ACC112 (cell line): ENCODE measurements around the gene S1PR3.

Source experiments
- H2AFZ ChIP-seq: fragments of 200-600 bp; sonication (generic); one replicate; pipeline ENCODE4 v1.6.0; 2017; ENCODE audit warnings: antibody characterized with exemption, low read length; ENCODE audit not compliant: unreplicated experiment
- H3K27ac ChIP-seq: fragments of 200-600 bp; sonication (generic); 2 replicates; pipeline ENCODE4 v1.5.1; 2014; ENCODE audit warnings: low read depth, mild to moderate bottlenecking, antibody characterized with exemption, low read length, moderate library complexity
- H3K27me3 ChIP-seq: fragments of 200-600 bp; sonication (generic); 2 replicates; pipeline ENCODE4 v1.6.1; 2014; ENCODE audit warnings: mild to moderate bottlenecking, antibody characterized with exemption, low read length, moderate library complexity, mixed read lengths; ENCODE audit not compliant: insufficient read depth
- H3K36me3 ChIP-seq: fragments of 200-600 bp; sonication (generic); 2 replicates; pipeline ENCODE4 v1.6.1; 2016; ENCODE audit warnings: mild to moderate bottlenecking, antibody characterized with exemption, low read length, moderate library complexity, mixed read lengths; ENCODE audit not compliant: insufficient read depth
- H3K4me1 ChIP-seq: fragments of 200-600 bp; sonication (generic); one replicate; pipeline ENCODE4 v1.6.1; 2016; ENCODE audit warnings: low read length, mixed read lengths; ENCODE audit not compliant: insufficient read depth, unreplicated experiment, control insufficient read depth
- H3K4me3 ChIP-seq: fragments of 200-600 bp; sonication (generic); 2 replicates; pipeline ENCODE4 v1.5.1; 2014; ENCODE audit warnings: mild to moderate bottlenecking, low read depth, low read length
- H3K79me2 ChIP-seq: fragments of 200-600 bp; sonication (generic); one replicate; pipeline ENCODE4 v1.6.0; 2016; ENCODE audit warnings: low read length; ENCODE audit not compliant: control insufficient read depth, unreplicated experiment, insufficient read depth

Gene S1PR3

GRCh38 chr9:89000371-89000781 is 9.1 kb downstream of the S1PR3 start:
- Histone ChIP-seq H3K4me3 (no peak overlapping the region), H3K27me3 (no peaks in the 10 kb centered on the region), H3K27ac (peak overlapping the region; percentile 59), H3K36me3 (peaks cover 42% of the 10 kb centered on the region), H2AFZ (no peak overlapping the region), H3K79me2 (peaks cover 55% of the 10 kb centered on the region), H3K4me1 (peaks cover 38% of the 10 kb centered on the region)

DNA sequence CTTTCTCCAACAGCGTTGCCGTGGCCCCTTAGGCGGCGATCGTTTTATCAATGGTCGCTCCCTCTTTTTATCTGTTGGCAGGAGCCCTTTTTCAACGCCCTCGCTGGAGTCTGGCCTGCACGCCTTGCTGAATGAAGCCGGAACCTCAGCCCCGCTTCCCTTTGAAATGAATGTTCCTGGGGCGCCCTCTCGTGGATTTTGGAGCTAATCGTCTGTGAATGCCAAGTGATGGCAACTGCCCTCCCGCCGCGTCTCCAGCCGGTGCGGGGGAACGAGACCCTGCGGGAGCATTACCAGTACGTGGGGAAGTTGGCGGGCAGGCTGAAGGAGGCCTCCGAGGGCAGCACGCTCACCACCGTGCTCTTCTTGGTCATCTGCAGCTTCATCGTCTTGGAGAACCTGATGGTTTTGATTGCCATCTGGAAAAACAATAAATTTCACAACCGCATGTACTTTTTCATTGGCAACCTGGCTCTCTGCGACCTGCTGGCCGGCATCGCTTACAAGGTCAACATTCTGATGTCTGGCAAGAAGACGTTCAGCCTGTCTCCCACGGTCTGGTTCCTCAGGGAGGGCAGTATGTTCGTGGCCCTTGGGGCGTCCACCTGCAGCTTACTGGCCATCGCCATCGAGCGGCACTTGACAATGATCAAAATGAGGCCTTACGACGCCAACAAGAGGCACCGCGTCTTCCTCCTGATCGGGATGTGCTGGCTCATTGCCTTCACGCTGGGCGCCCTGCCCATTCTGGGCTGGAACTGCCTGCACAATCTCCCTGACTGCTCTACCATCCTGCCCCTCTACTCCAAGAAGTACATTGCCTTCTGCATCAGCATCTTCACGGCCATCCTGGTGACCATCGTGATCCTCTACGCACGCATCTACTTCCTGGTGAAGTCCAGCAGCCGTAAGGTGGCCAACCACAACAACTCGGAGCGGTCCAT is 10.0 kb downstream of the S1PR3 start:
- Histone ChIP-seq H3K4me3 (no peak overlapping the region), H3K27me3 (no peaks in the 10 kb centered on the region), H3K27ac (peak overlapping the region; percentile 59), H3K36me3 (peaks cover 33% of the 10 kb centered on the region), H3K4me1 (peaks cover 36% of the 10 kb centered on the region), H2AFZ (no peak overlapping the region), H3K79me2 (peaks cover 46% of the 10 kb centered on the region)

DNA sequence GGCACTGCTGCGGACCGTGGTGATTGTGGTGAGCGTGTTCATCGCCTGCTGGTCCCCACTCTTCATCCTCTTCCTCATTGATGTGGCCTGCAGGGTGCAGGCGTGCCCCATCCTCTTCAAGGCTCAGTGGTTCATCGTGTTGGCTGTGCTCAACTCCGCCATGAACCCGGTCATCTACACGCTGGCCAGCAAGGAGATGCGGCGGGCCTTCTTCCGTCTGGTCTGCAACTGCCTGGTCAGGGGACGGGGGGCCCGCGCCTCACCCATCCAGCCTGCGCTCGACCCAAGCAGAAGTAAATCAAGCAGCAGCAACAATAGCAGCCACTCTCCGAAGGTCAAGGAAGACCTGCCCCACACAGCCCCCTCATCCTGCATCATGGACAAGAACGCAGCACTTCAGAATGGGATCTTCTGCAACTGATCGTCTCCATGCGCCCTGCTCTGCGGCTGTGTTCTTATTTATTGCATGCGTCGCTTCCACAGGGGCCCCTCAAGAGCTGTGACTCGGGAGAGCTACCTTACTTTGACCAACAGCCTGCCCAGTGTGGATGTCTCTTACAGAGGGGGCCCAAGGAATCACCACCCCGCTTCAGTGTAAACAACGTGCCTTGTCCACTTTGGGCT is 10.8 kb downstream of the S1PR3 start:
- no peak overlapping the region for H3K4me3 ChIP-seq
- no peaks in the 10 kb centered on the region for H3K27me3 ChIP-seq
- H2AFZ ChIP-seq: no peak overlapping the region
- H3K36me3 ChIP-seq: peaks cover 25% of the 10 kb centered on the region
- peaks cover 40% of the 10 kb centered on the region for H3K4me1 ChIP-seq
- peaks cover 38% of the 10 kb centered on the region for H3K79me2 ChIP-seq
- no peak overlapping the region for H3K27ac ChIP-seq

GRCh38 chr9:89002987-89003386 is 11.7 kb downstream of the S1PR3 start:
- peaks cover 22% of the 10 kb centered on the region for H3K36me3 ChIP-seq
- H3K27ac ChIP-seq: no peak overlapping the region
- peaks cover 30% of the 10 kb centered on the region for H3K79me2 ChIP-seq
- no peak overlapping the region for H3K4me3 ChIP-seq
- peaks cover 32% of the 10 kb centered on the region for H3K4me1 ChIP-seq
- H2AFZ ChIP-seq: no peak overlapping the region
- no peaks in the 10 kb centered on the region for H3K27me3 ChIP-seq

GRCh38 chr9:89005323-89005722 is 14.1 kb downstream of the S1PR3 start:
- Histone ChIP-seq H3K79me2 (peaks cover 26% of the 10 kb centered on the region), H3K36me3 (peaks cover 22% of the 10 kb centered on the region), H2AFZ (no peak overlapping the region), H3K27ac (no peak overlapping the region), H3K4me3 (no peak overlapping the region), H3K27me3 (no peaks in the 10 kb centered on the region), H3K4me1 (peaks cover 17% of the 10 kb centered on the region)

GRCh38 chr9:89006267-89006666 is 15.0 kb downstream of the S1PR3 start:
- Histone ChIP-seq H3K27ac (no peak overlapping the region), H3K4me3 (no peak overlapping the region), H3K36me3 (peaks cover 22% of the 10 kb centered on the region), H2AFZ (no peak overlapping the region), H3K4me1 (peaks cover 10% of the 10 kb centered on the region), H3K27me3 (no peaks in the 10 kb centered on the region), H3K79me2 (peaks cover 26% of the 10 kb centered on the region)

- peaks cover 7% of the 10 kb centered on the region for H3K4me1 ChIP-seq
- no peak overlapping the region for H2AFZ ChIP-seq
- no peaks in the 10 kb centered on the region for H3K27me3 ChIP-seq
- peaks cover 15% of the 10 kb centered on the region for H3K36me3 ChIP-seq
- H3K27ac ChIP-seq: no peak overlapping the region
- H3K4me3 ChIP-seq: no peak overlapping the region
- H3K79me2 ChIP-seq: peaks cover 16% of the 10 kb centered on the region
These were observed 16.0 kb downstream of the S1PR3 start for GRCh38 chr9:89006996-89007967.

DNA sequence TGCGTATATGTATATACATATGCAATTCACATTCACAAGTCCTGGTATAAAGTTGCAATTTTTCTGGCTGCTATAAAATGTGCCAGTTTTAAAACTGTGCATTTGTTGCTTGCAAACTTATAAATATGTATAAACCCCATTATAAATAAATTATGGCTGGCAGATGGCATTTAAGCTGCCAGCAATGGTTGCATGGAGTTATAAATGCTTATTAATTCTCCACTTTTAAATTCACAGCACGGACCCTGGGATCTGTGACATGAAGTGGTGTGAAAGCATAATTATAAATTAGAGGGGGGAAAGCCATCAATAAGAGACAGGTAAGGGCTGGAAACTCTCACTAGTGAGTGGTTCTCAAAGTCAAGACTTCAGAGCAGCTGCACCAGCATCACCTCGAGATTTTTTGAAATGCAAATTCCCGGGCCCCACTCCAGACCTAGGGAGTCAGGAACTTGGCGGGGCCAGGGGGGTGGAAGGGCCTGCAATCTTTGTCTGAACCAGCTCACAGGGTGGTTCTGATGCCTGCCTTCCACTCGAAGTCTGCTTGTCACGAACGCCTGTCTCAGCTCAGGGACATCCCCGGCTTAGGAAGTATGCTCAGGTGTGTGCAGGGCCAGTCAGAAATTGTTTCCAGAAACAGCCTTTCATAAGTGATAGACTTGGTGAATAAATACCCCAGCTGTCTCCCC is 16.9 kb downstream of the S1PR3 start:
- peaks cover 7% of the 10 kb centered on the region for H3K4me1 ChIP-seq
- H3K79me2 ChIP-seq: peaks cover 7% of the 10 kb centered on the region
- H3K4me3 ChIP-seq: no peak overlapping the region
- H3K36me3 ChIP-seq: peaks cover 6% of the 10 kb centered on the region
- H2AFZ ChIP-seq: no peak overlapping the region
- H3K27ac ChIP-seq: no peak overlapping the region
- no peaks in the 10 kb centered on the region for H3K27me3 ChIP-seq

- H3K36me3 ChIP-seq: peaks cover under 1% of the 10 kb centered on the region
- H3K4me3 ChIP-seq: no peak overlapping the region
- H3K4me1 ChIP-seq: peaks cover 7% of the 10 kb centered on the region
- no peaks in the 10 kb centered on the region for H3K79me2 ChIP-seq
- H3K27ac ChIP-seq: no peak overlapping the region
- no peak overlapping the region for H2AFZ ChIP-seq
- H3K27me3 ChIP-seq: no peaks in the 10 kb centered on the region
These were observed 17.7 kb downstream of the S1PR3 start for GRCh38 chr9:89008744-89009545.
